ENCODE results near the gene ENPP3.

ENPP3 gene

DNA sequence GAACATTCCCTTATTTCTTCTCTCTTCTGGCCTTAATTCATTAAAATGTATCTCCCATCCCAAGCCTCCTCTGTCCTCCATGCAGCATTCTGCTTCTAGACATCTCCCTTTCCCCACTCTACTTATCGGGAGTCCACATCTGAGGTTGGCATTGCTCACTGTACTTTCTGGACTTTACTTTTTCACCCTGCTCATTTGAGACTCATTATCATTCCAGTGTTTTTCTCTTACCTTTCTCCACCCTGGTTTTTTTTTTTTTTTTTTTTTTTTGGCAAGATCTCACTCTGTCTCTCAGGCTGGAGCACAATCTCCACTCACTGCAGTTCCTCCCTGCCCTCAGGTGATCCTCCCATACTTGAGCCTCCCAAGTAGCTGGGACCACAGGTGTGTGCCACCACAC lies 4.5 kb downstream of the ENPP3 start:
- no peak for TF ChIP-seq CTCF (IDR thresholded peaks at IDR 0.05; ENCODE audit: low read depth, low read length, missing control alignments)
- H3K4me3 ChIP-seq (replicated peaks; ENCODE audit: low read depth, low read length), result no peak overlapping the region
- DNase-seq (ENCODE audit: extremely low read depth, low read depth), result no peak

- H3K4me3 ChIP-seq (replicated peaks; ENCODE audit: low read depth, low read length), result no peak overlapping the region
- DNase-seq (ENCODE audit: extremely low read depth, low read depth), result no peak
- no peak for TF ChIP-seq CTCF (IDR thresholded peaks at IDR 0.05; ENCODE audit: low read depth, low read length, missing control alignments)
These were observed 5.5 kb downstream of the ENPP3 start for GRCh38 chr6:131642565-131642964.

DNA sequence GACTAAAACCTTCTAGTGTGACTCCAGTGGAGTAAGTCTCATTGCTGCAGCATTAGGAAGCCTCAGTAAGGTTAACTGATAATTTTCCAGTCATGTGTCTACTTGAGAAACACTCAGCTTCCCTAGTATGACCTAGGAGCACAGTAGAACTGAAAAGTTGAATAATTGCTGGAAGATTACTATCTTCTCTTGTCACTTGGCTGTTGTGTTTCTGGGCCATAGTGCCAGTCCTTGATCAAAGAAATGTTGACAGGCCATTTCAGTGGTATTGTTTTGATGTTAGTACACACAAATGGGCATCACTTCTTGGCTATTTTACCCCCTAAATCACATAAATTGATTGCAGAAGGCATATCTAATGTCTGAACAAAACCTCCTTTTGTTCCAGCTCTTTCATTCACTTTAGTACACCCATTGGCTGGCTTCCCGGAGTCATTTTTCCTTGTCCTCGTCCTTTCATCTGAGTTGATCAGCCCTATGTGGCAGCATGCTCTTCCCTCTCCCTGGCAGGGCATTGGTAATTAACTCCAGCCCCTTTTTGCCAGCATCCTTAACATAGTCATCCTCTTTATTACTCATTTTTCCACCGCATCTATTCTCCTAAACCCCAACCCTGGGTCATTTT lies 6.0 kb downstream of the ENPP3 start:
- H3K4me3 ChIP-seq (replicated peaks; ENCODE audit: low read depth, low read length), result no peak overlapping the region
- no peak for TF ChIP-seq CTCF (IDR thresholded peaks at IDR 0.05; ENCODE audit: low read depth, low read length, missing control alignments)
- no peak for DNase-seq (ENCODE audit: extremely low read depth, low read depth)

- no peak overlapping the region for H3K4me3 ChIP-seq (replicated peaks; ENCODE audit: low read depth, low read length)
- no peak for DNase-seq (ENCODE audit: extremely low read depth, low read depth)
- no peak for TF ChIP-seq CTCF (IDR thresholded peaks at IDR 0.05; ENCODE audit: low read depth, low read length, missing control alignments)
These were observed 6.9 kb downstream of the ENPP3 start for GRCh38 chr6:131643855-131644460.

GRCh38 chr6:131644921-131645320 lies 7.8 kb downstream of the ENPP3 start:
- DNase-seq (ENCODE audit: extremely low read depth, low read depth), result no peak
- no peak overlapping the region for H3K4me3 ChIP-seq (replicated peaks; ENCODE audit: low read depth, low read length)
- no peak for TF ChIP-seq CTCF (IDR thresholded peaks at IDR 0.05; ENCODE audit: low read depth, low read length, missing control alignments)

DNA sequence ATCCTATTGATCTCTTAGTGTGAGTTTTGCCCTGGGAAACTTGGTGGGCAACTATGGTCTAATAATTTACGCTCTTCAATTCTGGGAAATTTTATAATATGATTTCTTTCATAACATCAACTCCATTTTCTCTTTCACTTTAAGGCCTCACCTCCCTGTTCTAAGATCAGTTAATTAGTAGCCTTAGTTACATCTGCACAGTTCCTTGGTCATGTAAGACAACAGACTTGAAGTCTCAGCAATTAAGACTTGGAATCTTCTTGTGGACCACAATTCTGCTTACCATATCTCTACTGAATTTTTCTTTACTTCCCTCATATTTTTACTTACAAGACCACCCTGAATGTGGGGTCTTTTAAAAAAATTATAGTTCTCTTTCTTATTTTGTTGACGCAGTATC lies 8.7 kb downstream of the ENPP3 start:
- H3K4me3 ChIP-seq (replicated peaks; ENCODE audit: low read depth, low read length), result no peak overlapping the region
- no peak for DNase-seq (ENCODE audit: extremely low read depth, low read depth)
- TF ChIP-seq CTCF (IDR thresholded peaks at IDR 0.05; ENCODE audit: low read depth, low read length, missing control alignments), result no peak

GRCh38 chr6:131646249-131646670 lies 9.2 kb downstream of the ENPP3 start:
- TF ChIP-seq CTCF (IDR thresholded peaks at IDR 0.05; ENCODE audit: low read depth, low read length, missing control alignments), result no peak
- no peak for DNase-seq (ENCODE audit: extremely low read depth, low read depth)
- H3K4me3 ChIP-seq (replicated peaks; ENCODE audit: low read depth, low read length), result no peak overlapping the region

Measured in HFF-Myc (cell line).